Panc1 (cell line): ENCODE measurements around the gene PCDHAC2. TPM values are rescaled to one million over a fixed set of nuclear protein-coding genes. Genes with fewer than 3 reads are reported as not detected.

Experiments used
- ATAC-seq: fragments of 200-7000 bp; cut with Tn5 transposase; 2 replicates; pipeline ENCODE4 v1.9.1; 2020; ENCODE audit warnings: mild to moderate bottlenecking, moderate library complexity
- BruUV-seq: library from RNA; stranded (reverse); fragments of 400-500 nt; replicated peaks from 2 replicates; lab custom pipeline; 2021; lab: Mats Ljungman, UMichigan
- CTCF ChIA-PET: fragments of 300-600 bp; sonication (Branson Sonifier 250); formaldehyde crosslinking; loops from one replicate; lab custom pipeline; 2022; ENCODE audit warnings: antibody characterized with exemption; lab: Charles Lee
- POLR2A ChIA-PET: fragments of 300-600 bp; sonication (Branson Sonifier 250); formaldehyde crosslinking; loops from one replicate; lab custom pipeline; 2022; ENCODE audit warnings: antibody characterized with exemption; lab: Charles Lee
- DNase-seq: peaks from one replicate; pipeline ENCODE4 v3.0.0-alpha.2; 2010; ENCODE audit warnings: low read depth, low spot score
- H3K27ac ChIP-seq: 2 replicates; pipeline ENCODE4 v1.5.1; 2011; ENCODE audit warnings: mild to moderate bottlenecking, low read length, inconsistent platforms
- H3K27me3 ChIP-seq: fragments of 200-500 bp; sonication (Bioruptor generic); 2 replicates; pipeline ENCODE4 v1.6.0; 2014; ENCODE audit warnings: low read length, inconsistent platforms; ENCODE audit not compliant: control insufficient read depth, insufficient read depth
- H3K36me3 ChIP-seq: fragments of 200-500 bp; sonication (Bioruptor generic); 2 replicates; pipeline ENCODE4 v1.5.1; 2014; ENCODE audit warnings: inconsistent platforms, mild to moderate bottlenecking, low read length, moderate library complexity; ENCODE audit not compliant: control insufficient read depth, insufficient read depth
- H3K4me1 ChIP-seq: 2 replicates; pipeline ENCODE4 v1.5.1; 2011; ENCODE audit warnings: inconsistent platforms, mild to moderate bottlenecking, low read length, moderate library complexity; ENCODE audit not compliant: control insufficient read depth, insufficient read depth
- H3K4me3 ChIP-seq, 2 experiments: 2 replicates each; pipeline ENCODE4 v1.5.1; 2011 to 2012; ENCODE audit warnings: low read depth in 2 of 2, low read length in 2 of 2, mild to moderate bottlenecking in 2 of 2, inconsistent platforms in 1 of 2, moderate library complexity in 1 of 2
- H3K9me3 ChIP-seq: fragments of 200-500 bp; sonication (Bioruptor generic); 2 replicates; pipeline ENCODE4 v1.5.1; 2014; ENCODE audit warnings: low read depth, mild to moderate bottlenecking, inconsistent platforms, low read length, moderate library complexity; ENCODE audit not compliant: control insufficient read depth, insufficient read depth
- CTCF ChIP-seq: fragments of 450-650 bp; IDR thresholded peaks from 2 replicates; pipeline ENCODE4 v1.5.1; 2017; ENCODE audit warnings: mild to moderate bottlenecking
- POLR2AphosphoS5 ChIP-seq: IDR thresholded peaks from 2 replicates; pipeline ENCODE4 v1.6.1; 2012; ENCODE audit warnings: mild to moderate bottlenecking, low read depth, low read length, moderate library complexity
- REST ChIP-seq, 2 experiments: IDR thresholded peaks; 2 replicates each; pipeline ENCODE4 v1.6.1; 2011 to 2012; ENCODE audit warnings: low read depth in 2 of 2, control low read depth in 1 of 2, low read length in 1 of 2, mild to moderate bottlenecking in 1 of 2, moderate library complexity in 1 of 2; ENCODE audit not compliant: insufficient read depth in 1 of 2
- SIN3A ChIP-seq: IDR thresholded peaks from 2 replicates; pipeline ENCODE4 v1.6.1; 2012; ENCODE audit warnings: low read depth, mild to moderate bottlenecking, low read length, moderate library complexity, borderline replicate concordance; ENCODE audit not compliant: insufficient read depth
- TCF7L2 ChIP-seq: IDR thresholded peaks from 2 replicates; pipeline ENCODE4 v1.6.1; 2011; ENCODE audit warnings: mild to moderate bottlenecking, low read depth, low read length, inconsistent platforms
- in situ Hi-C: cut with HindIII; loops from 2 replicates; pipeline ENCODE4 v1.10.0; 2016; ENCODE audit warnings: low sequenced_read_pairs, low pct_unique_long_range_greater_than_20kb
- intact Hi-C: fragments of 100-400 bp; cut with micrococcal nuclease; formaldehyde crosslinking; loops from one replicate; pipeline ENCODE4 v1.10.0; 2022; ENCODE audit not compliant: unreplicated experiment
- total RNA-seq: library from RNA; stranded (reverse); gene quantifications from one replicate; pipeline ENCODE4 v1.2.1, GENCODE V29; 2021; ENCODE audit not compliant: unreplicated experiment

PCDHAC2 gene
- total RNA-seq, 1 experiment from 2014 or later = 8.8 TPM

GRCh38 chr5:140946578-140946977 lies 19.7 kb upstream of the PCDHAC2 start:
- Histone ChIP-seq H3K4me3 (no peak overlapping the region), H3K27ac (no peak overlapping the region), H3K27me3 (no peaks in the 10 kb centered on the region), H3K4me1 (no peaks in the 10 kb centered on the region), H3K9me3 (no peaks in the 10 kb centered on the region), H3K36me3 (no peaks in the 10 kb centered on the region)
- intact Hi-C loops (no loop called here), in situ Hi-C loops (no loop called here)
- ATAC-seq (peak; percentile 73), DNase-seq (no peak)
- POLR2A ChIA-PET = no interaction called here
- CTCF ChIA-PET = no interaction called here
- no peak for TF ChIP-seq CTCF
- no peak for TF ChIP-seq TCF7L2
- no peak for TF ChIP-seq REST (IDR thresholded peaks at IDR 0.05; ENCODE audit: insufficient read depth in 1 of 2, low read depth in 2 of 2, low read length in 1 of 2)
- no peak for TF ChIP-seq POLR2AphosphoS5
- TF ChIP-seq SIN3A = no peak
- BruUV-seq = no TSS peak

DNA sequence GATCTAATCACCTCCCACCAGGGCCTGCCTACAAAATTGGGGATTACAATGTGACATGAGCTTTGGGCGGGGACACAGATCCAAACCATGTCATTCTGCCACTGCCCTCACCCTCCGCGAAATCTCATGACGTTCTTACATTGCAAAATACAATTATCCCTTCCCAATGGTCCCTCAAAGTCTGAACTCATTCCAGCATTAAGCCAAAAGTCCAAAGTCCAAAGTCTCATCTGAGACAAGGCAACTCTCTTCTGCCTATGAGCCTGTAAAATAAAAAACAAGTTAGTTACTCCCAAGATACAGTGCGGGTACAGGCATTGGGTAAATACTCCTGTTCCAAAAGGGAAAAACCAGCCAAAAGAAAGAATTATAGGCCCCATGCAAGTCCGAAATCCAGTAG lies 14.6 kb upstream of the PCDHAC2 start:
- in situ Hi-C loops = no loop called here
- POLR2A ChIA-PET = no interaction called here
- no peak overlapping the region for H3K4me3 ChIP-seq
- H3K27ac ChIP-seq = no peak overlapping the region
- CTCF ChIA-PET = no interaction called here
- no peaks in the 10 kb centered on the region for H3K27me3 ChIP-seq
- no peaks in the 10 kb centered on the region for H3K36me3 ChIP-seq
- BruUV-seq = no TSS peak
- TF ChIP-seq REST (IDR thresholded peaks at IDR 0.05; ENCODE audit: insufficient read depth in 1 of 2, low read depth in 2 of 2, low read length in 1 of 2) (no peak), TCF7L2 (no peak), POLR2AphosphoS5 (no peak), SIN3A (no peak), CTCF (no peak)
- intact Hi-C loops = no loop called here
- no peaks in the 10 kb centered on the region for H3K4me1 ChIP-seq
- ATAC-seq (no peak), DNase-seq (no peak)
- no peaks in the 10 kb centered on the region for H3K9me3 ChIP-seq
